Skin epidermis (tissue), 12 donors: ENCODE results near the gene SPATA2L.
"Not testable (repeated sequence)": the region's sequence is repeated elsewhere in the genome, so short reads cannot be mapped to it uniquely, and the experiment has no call there.

Source experiments
- H3K27ac ChIP-seq, 21 experiments: fragments of 200-600 bp; sonication (generic) in 11 of 21; one replicate each; pipeline ENCODE4 v1.5.0; 2020; ENCODE audit warnings: mild to moderate bottlenecking in 3 of 21, inconsistent platforms in 2 of 21, moderate library complexity in 2 of 21
- H3K4me3 ChIP-seq, 7 experiments: fragments of 200-600 bp; sonication (generic) in 2 of 7; one replicate each; pipeline ENCODE4 v1.5.0; 2020; ENCODE audit warnings: inconsistent platforms in 2 of 7, mild to moderate bottlenecking in 2 of 7, moderate library complexity in 1 of 7

The SPATA2L gene

GRCh38 chr16:89667633-89668032, 33.9 kb downstream of the SPATA2L start:
- H3K4me3 ChIP-seq: no peak overlapping the region
- H3K27ac ChIP-seq: no peak overlapping the region

- not testable (repeated sequence) for H3K4me3 ChIP-seq, H3K27ac ChIP-seq
These were observed 34.5 kb downstream of the SPATA2L start for GRCh38 chr16:89667000-89667399.

GRCh38 chr16:89664238-89664637, 37.3 kb downstream of the SPATA2L start:
- H3K4me3 ChIP-seq, H3K27ac ChIP-seq: not testable (repeated sequence)

- Histone ChIP-seq H3K4me3 (no peak overlapping the region), H3K27ac (no peak overlapping the region)
These were observed 40.3 kb downstream of the SPATA2L start for GRCh38 chr16:89661215-89661614.

GRCh38 chr16:89660146-89660545, 41.4 kb downstream of the SPATA2L start:
- Histone ChIP-seq H3K4me3 (no peak overlapping the region), H3K27ac (no peak overlapping the region)

- Histone ChIP-seq H3K4me3 (peak overlapping the region; percentile 60 to 99 (median 88)), H3K27ac (peak overlapping the region in 20 of 21 experiments; percentile 80 to 94 (median 88))
These were observed 43.2 kb downstream of the SPATA2L start for GRCh38 chr16:89658221-89658879.

- Histone ChIP-seq H3K27ac (peak within 1 kb of the TSS; percentile 80 to 94 (median 88)), H3K4me3 (peak within 1 kb of the TSS; percentile 60 to 99 (median 88))
These were observed 43.9 kb downstream of the SPATA2L start, which contains the start of the genes CHMP1A and SPATA33 for GRCh38 chr16:89657442-89658220. CHMP1A (minus strand) TSS chr16:89657708; CDS start chr16:89657588, 120 bp downstream. SPATA33 (plus strand) TSS chr16:89657836; CDS start chr16:89657912, 76 bp downstream.

GRCh38 chr16:89656435-89657121, 44.9 kb downstream of the SPATA2L start:
- peak overlapping the region in 20 of 21 experiments; percentile 80 to 94 (median 88) for H3K27ac ChIP-seq
- peak overlapping the region; percentile 60 to 99 (median 88) for H3K4me3 ChIP-seq

GRCh38 chr16:89655062-89655643, 46.4 kb downstream of the SPATA2L start:
- Histone ChIP-seq H3K27ac (no peak overlapping the region), H3K4me3 (no peak overlapping the region)

GRCh38 chr16:89653656-89654295, 47.7 kb downstream of the SPATA2L start:
- H3K4me3 ChIP-seq: no peak overlapping the region

GRCh38 chr16:89651584-89651983, 49.9 kb downstream of the SPATA2L start:
- H3K27ac ChIP-seq: no peak overlapping the region
- H3K4me3 ChIP-seq: no peak overlapping the region

More at GRCh38 chr16:89653656-89654295, 47.7 kb downstream of the SPATA2L start:
- H3K27ac ChIP-seq: no peak overlapping the region

GRCh38 chr16:89646906-89647305, 54.6 kb downstream of the SPATA2L start:
- no peak overlapping the region for H3K4me3 ChIP-seq
- H3K27ac ChIP-seq: no peak overlapping the region
